Hypothalamus (tissue), 51 donors: ENCODE data around the gene RALB.
A peak's percentile ranks its signal among the peaks of the same experiment; 100 is the strongest.
"Not testable (repeated sequence)": the region's sequence is repeated elsewhere in the genome, so short reads cannot be mapped to it uniquely, and the experiment has no call there.

Source experiments
- DNase-seq, 51 donors: peaks; one replicate each; lab custom pipeline; 2025; lab: John Stamatoyannopoulos, UW

RALB gene

GRCh38 chr2:120290737-120291136 is 38.1 kb downstream of the RALB start:
- DNase-seq: no peak

- no peak for DNase-seq
Observed at GRCh38 chr2:120291401-120292311, 39.0 kb downstream of the RALB start.

GRCh38 chr2:120293096-120294007 is 40.7 kb downstream of the RALB start:
- DNase-seq: no peak

- DNase-seq: no peak
Observed at GRCh38 chr2:120294008-120294340, 41.3 kb downstream of the RALB start.

- no peak for DNase-seq
Observed at GRCh38 chr2:120298173-120298835, 45.7 kb downstream of the RALB start.

GRCh38 chr2:120299004-120299403 is 46.4 kb downstream of the RALB start:
- DNase-seq: no peak

GRCh38 chr2:120299561-120299960 is 46.9 kb downstream of the RALB start:
- no peak for DNase-seq

GRCh38 chr2:120300385-120300784 is 47.7 kb downstream of the RALB start:
- no peak for DNase-seq

GRCh38 chr2:120301284-120301683 is 48.6 kb downstream of the RALB start:
- DNase-seq: no peak

GRCh38 chr2:120302301-120302700 is 49.6 kb downstream of the RALB start:
- DNase-seq: no peak

- DNase-seq: no peak
Observed at GRCh38 chr2:120303177-120303576, 50.5 kb downstream of the RALB start.

- DNase-seq: peak in 3 of 51 donors; percentile 6 to 11 (median 11)
Observed at GRCh38 chr2:120305296-120305695, 52.6 kb downstream of the RALB start.

GRCh38 chr2:120305937-120306490 is 53.4 kb downstream of the RALB start:
- DNase-seq: no peak

- no peak for DNase-seq
Observed at GRCh38 chr2:120307482-120307881, 54.8 kb downstream of the RALB start.

GRCh38 chr2:120308038-120308910 is 55.6 kb downstream of the RALB start:
- no peak for DNase-seq

- no peak for DNase-seq
Observed at GRCh38 chr2:120310136-120310535, 57.5 kb downstream of the RALB start.

- not testable (repeated sequence) for DNase-seq
Observed at GRCh38 chr2:120310841-120311240, 58.2 kb downstream of the RALB start.

GRCh38 chr2:120312076-120312475 is 59.4 kb downstream of the RALB start:
- DNase-seq: no peak

- DNase-seq: peak; percentile 3 to 84 (median 62)
Observed at GRCh38 chr2:120312860-120313694, 60.4 kb downstream of the RALB start.
